Gastrocnemius medialis (tissue), 4 donors: ENCODE results near the gene TRIM67. TPM values are rescaled to one million over a fixed set of nuclear protein-coding genes. Genes with fewer than 3 reads are reported as not detected.

Source experiments
- ATAC-seq, 2 donors: fragments of 150-250 bp; one replicate each; pipeline ENCODE4 v1.9.1; 2016
- DNase-seq, 2 donors: peaks; one replicate each; pipeline ENCODE4 v3.0.0-alpha.2; 2019
- H3K27ac ChIP-seq, 4 donors: fragments of 200-600 bp; sonication (generic); 1 replicate in 1 of 4; 2 replicates in 3 of 4; pipeline ENCODE4 v1.5.1; 2016 to 2018; ENCODE audit warnings: mild to moderate bottlenecking in 2 of 4, moderate library complexity in 1 of 4
- H3K27me3 ChIP-seq, 3 donors: fragments of 200-600 bp; sonication (generic) in 2 of 3; 1 replicate in 1 of 3; 2 replicates in 2 of 3; pipeline versions ENCODE4 v1.5.1 to v1.6.0; 2016 to 2019; ENCODE audit warnings: mild to moderate bottlenecking in 1 of 3, moderate library complexity in 1 of 3
- H3K36me3 ChIP-seq, 2 donors: fragments of 200-600 bp; sonication (generic) in 1 of 2; one replicate each; pipeline ENCODE4 v1.5.1; 2017 to 2018
- H3K4me1 ChIP-seq, 2 donors: fragments of 200-600 bp; sonication (generic) in 1 of 2; one replicate each; pipeline ENCODE4 v1.5.1; 2016 to 2017; ENCODE audit warnings: mild to moderate bottlenecking in 2 of 2
- H3K4me3 ChIP-seq, 4 donors: fragments of 200-600 bp; sonication (generic) in 3 of 4; 1 replicate in 1 of 4; 2 replicates in 3 of 4; pipeline ENCODE4 v1.5.1; 2016 to 2019; ENCODE audit warnings: mild to moderate bottlenecking in 2 of 4
- H3K9me3 ChIP-seq, 3 donors: fragments of 200-600 bp; sonication (generic) in 2 of 3; 1 replicate in 1 of 3; 2 replicates in 2 of 3; pipeline ENCODE4 v1.5.1; 2016 to 2019
- CTCF ChIP-seq, 5 experiments: fragments of 450-650 bp in 3 of 5; fragments of 200-600 bp in 2 of 5; sonication (generic) in 2 of 5; IDR thresholded peaks in 4 of 5; conservative IDR thresholded peaks in 1 of 5; 1 replicate in 4 of 5; 2 replicates in 1 of 5; pipeline ENCODE4 v1.5.1; 2016 to 2019; ENCODE audit warnings: antibody characterized with exemption in 5 of 5, mild to moderate bottlenecking in 3 of 5, moderate library complexity in 3 of 5
- POLR2A ChIP-seq, 2 donors: fragments of 450-650 bp; IDR thresholded peaks; one replicate each; pipeline ENCODE4 v1.6.1; 2017; ENCODE audit warnings: antibody characterized with exemption in 2 of 2, mild to moderate bottlenecking in 2 of 2, moderate library complexity in 2 of 2
- in situ Hi-C, 4 donors: fragments of 200-750 bp; cut with MboI; loops; one replicate each; pipeline versions ENCODE4 v1.15.0 to v1.8.0; 2017; ENCODE audit warnings: low sequenced_read_pairs in 4 of 4
- intact Hi-C: fragments of 100-400 bp; cut with DNase I; formaldehyde crosslinking; loops from one replicate; pipeline ENCODE4 v1.15.1; 2023; ENCODE audit warnings: low total_unique reads
- total RNA-seq, 4 donors: library from RNA; depleted of rRNA; stranded (reverse); fragments of >200 nt; gene quantifications; one replicate each; pipeline versions ENCODE4 v1.1.0 to v1.2.3, GENCODE V29; 2016

Gene TRIM67
- total RNA-seq, 4 donors from 2014 or later = not detected

GRCh38 chr1:231218078-231218477 lies 56.2 kb downstream of the TRIM67 start:
- TF ChIP-seq POLR2A (IDR thresholded peaks at IDR 0.05) = no peak
- TF ChIP-seq CTCF (IDR thresholded peaks at IDR 0.05 in 4 of 5, conservative IDR thresholded peaks at IDR 0.05 in 1 of 5) = no peak
- no peaks in the 10 kb centered on the region for H3K9me3 ChIP-seq
- intact Hi-C loops = no loop called here
- no peak for DNase-seq
- peaks cover 0 to under 1% of the 10 kb centered on the region in 2 donors for H3K36me3 ChIP-seq
- in situ Hi-C loops = loop anchor here (10.0 to 25.0 kb wide), 5 partner anchors 231 to 406 kb away; partner anchors contain the start of genes ARV1 (in 1 of the 4) and TTC13 (in 1 of the 4)
- no peak for ATAC-seq
- H3K4me1 ChIP-seq = no peaks in the 10 kb centered on the region
- H3K27me3 ChIP-seq = peaks cover 0 to 4% (median 0%) of the 10 kb centered on the region in 3 donors
- no peak overlapping the region for H3K27ac ChIP-seq
- H3K4me3 ChIP-seq = no peak overlapping the region

DNA sequence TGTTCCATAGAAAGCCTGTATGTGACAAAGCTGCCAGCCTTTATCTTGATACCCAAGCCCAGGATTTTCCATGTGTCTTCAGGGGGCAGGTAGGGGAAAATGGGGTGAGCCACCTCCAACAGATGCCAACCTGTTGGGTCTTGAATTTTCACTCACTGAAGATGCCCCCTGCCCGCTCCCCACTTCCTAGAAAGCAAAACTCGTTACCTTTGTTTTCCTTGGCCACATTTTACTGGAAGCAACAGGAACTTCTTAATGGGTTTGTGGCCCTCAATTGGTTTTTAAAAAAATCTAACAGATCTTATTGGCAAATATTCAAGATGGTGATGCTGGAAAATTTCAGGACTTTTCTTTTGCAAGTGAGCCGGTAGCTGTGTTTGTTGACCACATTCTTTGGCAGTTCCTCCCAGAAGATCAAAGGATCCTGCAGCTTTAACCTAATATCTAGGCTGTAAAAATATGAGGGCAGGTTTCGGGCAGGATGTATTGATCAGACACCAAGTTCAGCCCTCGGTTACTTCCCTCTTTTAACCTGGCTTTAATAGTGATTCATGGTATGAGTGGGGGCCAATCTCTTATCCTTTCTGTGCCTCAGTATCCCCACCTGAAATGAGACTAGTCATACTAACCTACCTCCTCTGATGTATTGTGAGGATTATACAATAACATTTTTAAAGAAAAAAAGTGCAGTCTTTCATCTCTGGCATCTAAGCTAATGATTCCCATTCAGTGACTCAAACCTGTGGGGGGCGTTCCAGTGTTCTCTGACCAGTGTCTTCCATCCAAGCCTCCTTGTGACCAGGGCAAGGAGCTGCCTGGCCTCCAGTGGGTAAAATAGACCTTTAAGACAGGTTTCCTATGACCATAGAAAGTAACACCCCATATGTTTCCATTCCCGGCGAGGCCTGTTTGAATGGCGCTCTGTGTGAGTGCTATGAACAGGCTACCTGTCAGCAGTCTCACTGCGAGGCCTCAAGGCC lies 57.9 kb downstream of the TRIM67 start:
- in situ Hi-C loops = loop anchor here (10.0 to 25.0 kb wide), 5 partner anchors 232 to 407 kb away; partner anchors contain the start of genes ARV1 (in 1 of the 4) and TTC13 (in 1 of the 4)
- no peak for DNase-seq

GRCh38 chr1:231220801-231221200 lies 58.9 kb downstream of the TRIM67 start:
- Histone ChIP-seq H3K9me3 (no peaks in the 10 kb centered on the region), H3K27me3 (no peaks in the 10 kb centered on the region), H3K36me3 (peaks cover 0 to 28% of the 10 kb centered on the region in 2 donors), H3K4me1 (no peaks in the 10 kb centered on the region), H3K27ac (no peak overlapping the region), H3K4me3 (no peak overlapping the region)
- in situ Hi-C loops (loop anchor here (25.0 kb wide), 4 partner anchors 234 to 408 kb away; partner anchors contain the start of genes ARV1 (in 1 of the 4) and TTC13 (in 1 of the 4)), intact Hi-C loops (no loop called here)
- ATAC-seq = no peak
- no peak for TF ChIP-seq CTCF (IDR thresholded peaks at IDR 0.05 in 4 of 5, conservative IDR thresholded peaks at IDR 0.05 in 1 of 5)
- no peak for TF ChIP-seq POLR2A (IDR thresholded peaks at IDR 0.05)
- DNase-seq = no peak

More for the DNA sequence above, 57.9 kb downstream of the TRIM67 start:
- TF ChIP-seq POLR2A (IDR thresholded peaks at IDR 0.05) = no peak
- no peak for TF ChIP-seq CTCF (IDR thresholded peaks at IDR 0.05 in 4 of 5, conservative IDR thresholded peaks at IDR 0.05 in 1 of 5)
- Histone ChIP-seq H3K27me3 (peaks cover 0 to 4% (median 0%) of the 10 kb centered on the region in 3 donors), H3K4me3 (no peak overlapping the region), H3K4me1 (no peaks in the 10 kb centered on the region), H3K9me3 (no peaks in the 10 kb centered on the region), H3K27ac (no peak overlapping the region), H3K36me3 (peaks cover 0 to 17% of the 10 kb centered on the region in 2 donors)
- intact Hi-C loops = no loop called here
- ATAC-seq = no peak

- Histone ChIP-seq H3K36me3 (peaks cover 0 to 57% of the 10 kb centered on the region in 2 donors), H3K4me3 (no peak overlapping the region), H3K9me3 (no peaks in the 10 kb centered on the region), H3K27me3 (no peaks in the 10 kb centered on the region), H3K4me1 (peaks cover 0 to 4% of the 10 kb centered on the region in 2 donors), H3K27ac (no peak overlapping the region)
- in situ Hi-C loops = no loop called here
- intact Hi-C loops = no loop called here
- no peak for TF ChIP-seq CTCF (IDR thresholded peaks at IDR 0.05 in 4 of 5, conservative IDR thresholded peaks at IDR 0.05 in 1 of 5)
- no peak for TF ChIP-seq POLR2A (IDR thresholded peaks at IDR 0.05)
- DNase-seq = no peak
- ATAC-seq = no peak
Measured at GRCh38 chr1:231226156-231226555, 64.3 kb downstream of the TRIM67 start.
